Measurements from ENCODE around the gene PDGFC.

PDGFC gene

GRCh38 chr4:156756118-156756517 is 215.5 kb downstream of the PDGFC start:
- in situ Hi-C loops (cut with MboI; ENCODE audit: low pct_unique_long_range_greater_than_20kb, low sequenced_read_pairs, unreplicated experiment): no loop called here
- no peak for TF ChIP-seq CTCF (IDR thresholded peaks at IDR 0.05; ENCODE audit: extremely low read depth, insufficient read depth, missing control alignments)
- DNase-seq (ENCODE audit: low spot score): no peak

GRCh38 chr4:156754832-156755570 is 216.6 kb downstream of the PDGFC start:
- no peak for TF ChIP-seq CTCF (IDR thresholded peaks at IDR 0.05; ENCODE audit: extremely low read depth, insufficient read depth, missing control alignments)
- in situ Hi-C loops (cut with MboI; ENCODE audit: low pct_unique_long_range_greater_than_20kb, low sequenced_read_pairs, unreplicated experiment): no loop called here
- no peak for DNase-seq (ENCODE audit: low spot score)

GRCh38 chr4:156751486-156751885 is 220.1 kb downstream of the PDGFC start:
- TF ChIP-seq CTCF (IDR thresholded peaks at IDR 0.05; ENCODE audit: extremely low read depth, insufficient read depth, missing control alignments): no peak
- in situ Hi-C loops (cut with MboI; ENCODE audit: low pct_unique_long_range_greater_than_20kb, low sequenced_read_pairs, unreplicated experiment): no loop called here
- DNase-seq (ENCODE audit: low spot score): no peak

- in situ Hi-C loops (cut with MboI; ENCODE audit: low pct_unique_long_range_greater_than_20kb, low sequenced_read_pairs, unreplicated experiment): no loop called here
- no peak for DNase-seq (ENCODE audit: low spot score)
- TF ChIP-seq CTCF (IDR thresholded peaks at IDR 0.05; ENCODE audit: extremely low read depth, insufficient read depth, missing control alignments): no peak
These were observed 221.9 kb downstream of the PDGFC start for GRCh38 chr4:156749426-156750403.

GRCh38 chr4:156746111-156746510 is 225.5 kb downstream of the PDGFC start:
- DNase-seq (ENCODE audit: low spot score): no peak
- in situ Hi-C loops (cut with MboI; ENCODE audit: low pct_unique_long_range_greater_than_20kb, low sequenced_read_pairs, unreplicated experiment): no loop called here

More at GRCh38 chr4:156746111-156746510, 225.5 kb downstream of the PDGFC start:
- no peak for TF ChIP-seq CTCF (IDR thresholded peaks at IDR 0.05; ENCODE audit: extremely low read depth, insufficient read depth, missing control alignments)
